D721Med (cell line): ENCODE results near the gene PLPPR1.
A peak's percentile ranks its signal among the peaks of the same experiment; 100 is the strongest.

Source experiments
- DNase-seq: peaks from one replicate; pipeline ENCODE4 v3.0.0; 2011; ENCODE audit warnings: low spot score; ENCODE audit not compliant: insufficient read length
- FAIRE-seq: peaks from 2 replicates; lab custom pipeline; 2011; peaks lifted over from hg19 to GRCh38; lab: Jason Lieb, UNC
- CTCF ChIP-seq: IDR thresholded peaks from 2 replicates; pipeline ENCODE4 v1.5.1; 2012; ENCODE audit warnings: mild to moderate bottlenecking, control low read depth; ENCODE audit not compliant: insufficient read depth; ENCODE audit errors: missing control alignments

Gene PLPPR1

GRCh38 chr9:101092922-101093321 lies 64.4 kb downstream of the PLPPR1 start:
- no peak for TF ChIP-seq CTCF
- no peak for DNase-seq
- no peak for FAIRE-seq

- no peak for TF ChIP-seq CTCF
- no peak for DNase-seq
- no peak for FAIRE-seq
These were observed 65.1 kb downstream of the PLPPR1 start for GRCh38 chr9:101093620-101094019.

GRCh38 chr9:101094686-101095085 lies 66.2 kb downstream of the PLPPR1 start:
- DNase-seq (no peak), FAIRE-seq (no peak)
- no peak for TF ChIP-seq CTCF

- TF ChIP-seq CTCF: no peak
- DNase-seq (no peak), FAIRE-seq (peak; percentile 68)
These were observed 68.7 kb downstream of the PLPPR1 start for GRCh38 chr9:101097210-101097609.

GRCh38 chr9:101098392-101098791 lies 69.9 kb downstream of the PLPPR1 start:
- no peak for TF ChIP-seq CTCF
- FAIRE-seq (no peak), DNase-seq (no peak)

- no peak for DNase-seq
- no peak for TF ChIP-seq CTCF
- no peak for FAIRE-seq
These were observed 85.8 kb downstream of the PLPPR1 start for GRCh38 chr9:101114317-101114716.

GRCh38 chr9:101115102-101115501 lies 86.6 kb downstream of the PLPPR1 start:
- DNase-seq (no peak), FAIRE-seq (no peak)
- no peak for TF ChIP-seq CTCF
